GM12878 (cell line): ENCODE measurements around the gene CEP128. TPM values are rescaled to one million over a fixed set of nuclear protein-coding genes. Genes with fewer than 3 reads are reported as not detected.

Source experiments
- ATAC-seq: fragments of 200-7000 bp; cut with Tn5 transposase; 3 replicates; pipeline ENCODE4 v1.9.1; 2020; ENCODE audit warnings: mild to moderate bottlenecking, moderate library complexity
- BruUV-seq: library from RNA; stranded (reverse); fragments of 400-500 nt; replicated peaks from 2 replicates; lab custom pipeline; 2021; lab: Mats Ljungman, UMichigan
- CTCF ChIA-PET: fragments of 300-600 bp; sonication (Branson Sonifier 250); formaldehyde crosslinking; extraction: SDS; loops from one replicate; lab custom pipeline; 2021; ENCODE audit warnings: inconsistent platforms; lab: Yijun Ruan, JAX
- POLR2A ChIA-PET: fragments of 350-600 bp; formaldehyde crosslinking; extraction: SDS; loops from one replicate; lab custom pipeline; 2021; ENCODE audit warnings: inconsistent platforms; lab: Charles Lee
- RAD21 ChIA-PET: fragments of 300-600 bp; sonication (Branson Sonifier 250); formaldehyde crosslinking; loops from one replicate; lab custom pipeline; 2023; ENCODE audit warnings: antibody characterized with exemption; ENCODE audit not compliant: unreplicated experiment; lab: Charles Lee
- SMC1A ChIA-PET: fragments of 300-600 bp; sonication (Branson Sonifier 250); formaldehyde crosslinking; loops from one replicate; lab custom pipeline; 2023; ENCODE audit not compliant: unreplicated experiment, uncharacterized antibody; lab: Charles Lee
- DNase-seq: peaks from one replicate; pipeline ENCODE4 v3.0.0-alpha.2; 2011; ENCODE audit warnings: low read depth, low spot score
- FAIRE-seq: peaks from 3 replicates; lab custom pipeline; 2011; peaks lifted over from hg19 to GRCh38; lab: Jason Lieb, UNC
- H2AFZ ChIP-seq: 2 replicates; pipeline ENCODE4 v1.6.0; 2011; ENCODE audit warnings: low read depth, low read length, control low read depth; ENCODE audit not compliant: control insufficient read depth
- H3K27ac ChIP-seq: 2 replicates; pipeline ENCODE4 v1.5.1; 2011; ENCODE audit warnings: control low read depth; ENCODE audit not compliant: control insufficient read depth, insufficient read depth
- H3K27me3 ChIP-seq, 2 experiments: replicated peaks in 1 of 2; 2 replicates each; pipeline versions ENCODE4 v1.6.0 to v1.6.1; 2011; ENCODE audit warnings: low read length in 1 of 2; ENCODE audit not compliant: control insufficient read depth in 2 of 2, insufficient read depth in 2 of 2
- H3K36me3 ChIP-seq, 2 experiments: 2 replicates each; pipeline ENCODE4 v1.5.1; 2011; ENCODE audit warnings: low read length in 1 of 2; ENCODE audit not compliant: control insufficient read depth in 2 of 2, insufficient read depth in 2 of 2
- H3K4me1 ChIP-seq: 2 replicates; pipeline ENCODE4 v1.6.1; 2011; ENCODE audit warnings: mild to moderate bottlenecking, low read length, moderate library complexity, mixed read lengths; ENCODE audit not compliant: control insufficient read depth, insufficient read depth
- H3K4me2 ChIP-seq: 2 replicates; pipeline ENCODE4 v1.6.0; 2011; ENCODE audit warnings: control low read depth; ENCODE audit not compliant: control insufficient read depth, insufficient read depth
- H3K4me3 ChIP-seq: fragments of 200-600 bp; sonication (generic); 2 replicates; pipeline ENCODE4 v1.5.1; 2016
- H3K79me2 ChIP-seq: 2 replicates; pipeline ENCODE4 v1.6.0; 2011; ENCODE audit warnings: low read length; ENCODE audit not compliant: control insufficient read depth, insufficient read depth
- H3K9ac ChIP-seq: 2 replicates; pipeline ENCODE4 v1.8.0; 2011; ENCODE audit warnings: low read length, control low read depth, mixed read lengths; ENCODE audit not compliant: control insufficient read depth, insufficient read depth
- H3K9me3 ChIP-seq: replicated peaks from 3 replicates; pipeline ENCODE4 v1.5.1; 2011; ENCODE audit warnings: mild to moderate bottlenecking, low read length; ENCODE audit not compliant: control insufficient read depth, insufficient read depth
- H4K20me1 ChIP-seq: 2 replicates; pipeline ENCODE4 v1.6.0; 2011; ENCODE audit not compliant: control insufficient read depth, insufficient read depth
- CREM ChIP-seq: IDR thresholded peaks from 2 replicates; pipeline ENCODE4 v1.6.1; 2014; ENCODE audit warnings: antibody characterized with exemption, low read depth
- EGR1 ChIP-seq, 2 experiments: IDR thresholded peaks; 1 replicate in 1 of 2; 2 replicates in 1 of 2; pipeline ENCODE4 v1.6.1; 2011 to 2012; ENCODE audit warnings: low read depth in 2 of 2, low read length in 2 of 2, borderline replicate concordance in 1 of 2, mild to moderate bottlenecking in 1 of 2, moderate library complexity in 1 of 2
- HSF1 ChIP-seq: fragments of 150-350 bp; IDR thresholded peaks from 2 replicates; pipeline ENCODE4 v1.6.1; 2014; ENCODE audit warnings: mild to moderate bottlenecking, low read depth, low read length
- IRF3 ChIP-seq: fragments of 450-650 bp; IDR thresholded peaks from 2 replicates; pipeline ENCODE4 v1.6.1; 2014; ENCODE audit warnings: mild to moderate bottlenecking
- MEF2A ChIP-seq: IDR thresholded peaks from 2 replicates; pipeline ENCODE4 v1.6.1; 2011; ENCODE audit warnings: low read depth, mild to moderate bottlenecking, low read length, moderate library complexity; ENCODE audit not compliant: insufficient read depth
- MYB ChIP-seq: fragments of 150-350 bp; IDR thresholded peaks from 2 replicates; pipeline ENCODE4 v1.6.1; 2014; ENCODE audit warnings: mild to moderate bottlenecking, low read depth, low read length, borderline replicate concordance
- NR2C2 ChIP-seq: IDR thresholded peaks from 2 replicates; pipeline ENCODE4 v1.6.1; 2011; ENCODE audit warnings: borderline replicate concordance, low read depth; ENCODE audit not compliant: control insufficient read depth, insufficient read length
- RAD21 ChIP-seq: IDR thresholded peaks from 2 replicates; pipeline ENCODE4 v1.6.1; 2011; ENCODE audit warnings: mild to moderate bottlenecking, low read depth, low read length, moderate library complexity; ENCODE audit not compliant: insufficient read depth
- TCF3 ChIP-seq: IDR thresholded peaks from 2 replicates; pipeline ENCODE4 v1.6.1; 2012; ENCODE audit warnings: low read depth, mild to moderate bottlenecking, low read length, borderline replicate concordance; ENCODE audit not compliant: insufficient read depth
- USF1 ChIP-seq: IDR thresholded peaks from 2 replicates; pipeline ENCODE4 v1.6.1; 2011; ENCODE audit warnings: borderline replicate concordance, low read depth, mild to moderate bottlenecking, moderate library complexity, mixed read lengths, low read length; ENCODE audit not compliant: insufficient read depth; ENCODE audit errors: extremely low read length
- YBX1 ChIP-seq: fragments of 450-650 bp; IDR thresholded peaks from 2 replicates; pipeline ENCODE4 v1.6.1; 2016; ENCODE audit warnings: antibody characterized with exemption
- ZBTB11 ChIP-seq: fragments of 450-650 bp; formaldehyde crosslinking; IDR thresholded peaks from 2 replicates; pipeline ENCODE4 v1.5.0; 2022; ENCODE audit warnings: mild to moderate bottlenecking, missing genetic modification characterization
- ZZZ3 ChIP-seq: IDR thresholded peaks from 2 replicates; pipeline ENCODE4 v1.6.1; 2011; ENCODE audit warnings: low read depth; ENCODE audit not compliant: control insufficient read depth, insufficient read length
- WGBS: methylation state at CpG from one replicate; pipeline ENCODE4 v1.1.6; 2016; ENCODE audit warnings: low lambda C conversion rate; ENCODE audit not compliant: insufficient replicate concordance, insufficient coverage; ENCODE audit errors: missing lambda C conversion rate; 5-methylcytosine and 5-hydroxymethylcytosine counted together
- in situ Hi-C: fragments of 300-500 bp; cut with MboI; formaldehyde crosslinking; loops from 9 replicates; pipeline ENCODE4 v1.14.3; 2018; ENCODE audit warnings: mixed read lengths
- intact Hi-C: fragments of 100-400 bp; cut with micrococcal nuclease; formaldehyde crosslinking; loops from one replicate; pipeline ENCODE4 v1.14.2; 2022; ENCODE audit not compliant: unreplicated experiment
- polyA plus RNA-seq, 11 experiments: library from polyadenylated mRNA; depleted of rRNA in 4 of 11; unstranded in 6 of 11; stranded (reverse) in 5 of 11; fragments of >200 nt; fragmentation: Nextera tagmentation in 4 of 11; fragmentation: Illumina TruSeq in 1 of 11; extraction: Ambion mirVana in 4 of 11; extraction: Trizol in 1 of 11; gene quantifications; 1 replicate in 1 of 11; 2 replicates in 10 of 11; pipeline versions ENCODE4 v1.2.1 to v1.2.3, GENCODE V29; 2011 to 2016; ENCODE audit warnings: inconsistent platforms in 2 of 11, missing spikeins in 2 of 11, low read depth in 1 of 11
- total RNA-seq, 4 experiments: library from RNA; depleted of rRNA in 3 of 4; stranded (reverse); fragments of >200 nt in 3 of 4; fragmentation: Illumina TruSeq in 1 of 4; extraction: Trizol in 1 of 4; gene quantifications; 2 replicates each; pipeline versions ENCODE4 v1.2.1 to v1.2.3, GENCODE V29; 2013 to 2021

Gene CEP128
- total and polyA plus RNA-seq, 10 of the 15 experiments (the other 5 are each of a cell fraction or from before 2014, with no cell fraction given) = 1.1 to 6.7 (median 3.4) TPM

GRCh38 chr14:80762641-80763228 lies 178.8 kb downstream of the CEP128 start:
- H3K79me2 ChIP-seq = no peaks in the 10 kb centered on the region
- in situ Hi-C loops (no loop called here), intact Hi-C loops (no loop called here)
- no peak overlapping the region for H3K4me3 ChIP-seq
- H3K4me2 ChIP-seq = no peak overlapping the region
- H3K36me3 ChIP-seq = no peaks in the 10 kb centered on the region
- no TSS peak for BruUV-seq
- no peaks in the 10 kb centered on the region for H3K9me3 ChIP-seq
- H3K27me3 ChIP-seq = no peaks in the 10 kb centered on the region
- ChIA-PET SMC1A (interaction anchor here (0.6 to 1.4 kb wide), 2 partner anchors 15 to 310 kb away, joined by 3 read pairs; no protein-coding TSS in a partner anchor), RAD21 (no interaction called here), POLR2A (interaction anchor here (0.6 kb wide), 1 partner anchor 1400 kb away, joined by 3 read pairs; no protein-coding TSS in a partner anchor), CTCF (interaction anchor here (0.9 kb wide), 1 partner anchor 568 kb away, joined by 3 read pairs; no protein-coding TSS in a partner anchor)
- no peaks in the 10 kb centered on the region for H4K20me1 ChIP-seq
- H3K4me1 ChIP-seq = no peaks in the 10 kb centered on the region
- ATAC-seq (no peak), DNase-seq (no peak), FAIRE-seq (no peak)
- 61% methylated on average over 3 of the region's 3 CpGs for WGBS
- no peak overlapping the region for H3K9ac ChIP-seq
- no peak overlapping the region for H3K27ac ChIP-seq
- H2AFZ ChIP-seq = no peak overlapping the region
- TF ChIP-seq CREM (no peak), YBX1 (no peak), MYB (no peak), TCF3 (no peak), EGR1 (IDR thresholded peaks at IDR 0.05; ENCODE audit: borderline replicate concordance in 1 of 2, low read depth in 2 of 2, low read length in 2 of 2) (no peak), IRF3 (no peak), ZBTB11 (CRISPR knock-in tag) (no peak), RAD21 (no peak), USF1 (no peak), ZZZ3 (no peak), MEF2A (no peak), NR2C2 (no peak), HSF1 (no peak)
